Measurements from ENCODE around the gene FAM50B. TPM values are rescaled to one million over a fixed set of nuclear protein-coding genes. Genes with fewer than 3 reads are reported as not detected.
A peak's percentile ranks its signal among the peaks of the same experiment; 100 is the strongest.

FAM50B gene
- total and polyA plus RNA-seq, 7 experiments from 2014 or later: 3.4 to 22.9 (median 12.0) TPM

DNA sequence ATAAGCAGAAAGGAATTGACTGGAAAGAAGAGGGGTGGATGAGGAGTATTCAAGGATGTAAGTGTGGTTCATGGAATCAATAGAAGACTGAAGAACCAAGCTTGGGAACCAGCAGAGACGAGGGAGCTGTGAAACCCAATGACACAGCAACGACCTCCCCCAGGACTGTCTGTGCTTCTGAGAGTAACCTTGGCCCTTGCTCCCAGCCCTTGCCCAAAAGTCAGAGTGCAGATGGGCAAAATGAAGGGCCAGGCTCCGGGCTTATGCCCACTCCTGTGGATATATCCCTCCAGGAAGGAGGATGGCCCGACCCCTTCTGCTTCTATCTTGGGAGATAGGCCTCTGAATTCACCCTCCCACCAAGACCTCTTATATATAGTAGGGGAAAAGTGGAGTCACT, 24.9 kb downstream of the FAM50B start:
- peaks cover 0 to 14% (median 9%) of the 10 kb centered on the region in 5 donors for H3K27me3 Mint-ChIP-seq

DNA sequence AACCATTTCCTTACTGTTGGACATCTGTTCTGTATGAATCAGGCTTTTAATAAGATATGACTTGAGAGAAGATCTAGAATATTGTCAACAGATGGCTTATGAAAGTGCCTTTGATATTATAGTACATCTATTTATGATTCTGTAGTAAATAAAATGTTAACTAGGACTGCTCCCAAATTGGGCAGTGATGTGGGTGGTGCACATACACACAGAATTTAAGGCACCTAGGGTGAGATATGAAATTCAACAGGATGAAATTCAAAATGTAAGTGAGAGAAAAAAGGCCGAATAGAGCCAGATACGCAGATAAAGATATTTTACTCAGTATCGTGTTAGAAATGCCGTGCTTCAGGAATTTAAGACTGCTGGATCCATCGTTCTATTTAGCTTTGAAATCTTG, 26.3 kb downstream of the FAM50B start:
- Mint-ChIP-seq H3K27me3 (peaks cover 0 to 12% (median 8%) of the 10 kb centered on the region in 5 donors), H3K4me3 (no peak overlapping the region), H3K36me3 (no peaks in the 10 kb centered on the region), H3K4me1 (peaks cover 0 to 2% (median 0%) of the 10 kb centered on the region in 7 donors), H3K27ac (no peak overlapping the region), H3K9me3 (no peaks in the 10 kb centered on the region)
- ChIA-PET CTCF (no interaction called here), POLR2A (no interaction called here)
- Histone ChIP-seq H3K4me3 (ENCODE audit: low read length) (no peak overlapping the region), H3K27ac (ENCODE audit: low read depth, low read length) (no peak overlapping the region), H3K36me3 (ENCODE audit: control insufficient read depth in 2 of 3, insufficient read depth in 3 of 3, low read length in 3 of 3) (no peaks in the 10 kb centered on the region), H3K9me3 (ENCODE audit: control insufficient read depth in 2 of 3, low read length in 3 of 3) (no peaks in the 10 kb centered on the region), H3K4me1 (ENCODE audit: control insufficient read depth in 2 of 2, insufficient read depth in 2 of 2, low read length in 2 of 2) (no peaks in the 10 kb centered on the region), H3K27me3 (ENCODE audit: control insufficient read depth in 2 of 2, insufficient read depth in 2 of 2, low read length in 2 of 2) (no peaks in the 10 kb centered on the region)
- intact Hi-C loops (cut with micrococcal nuclease): no loop called here
- DNase-seq (no peak), ATAC-seq (no peak)

More for the DNA sequence above, 24.9 kb downstream of the FAM50B start:
- no peaks in the 10 kb centered on the region for H3K36me3 Mint-ChIP-seq
- intact Hi-C loops (cut with micrococcal nuclease): no loop called here
- no peaks in the 10 kb centered on the region for H3K36me3 ChIP-seq (ENCODE audit: control insufficient read depth in 2 of 3, insufficient read depth in 3 of 3, low read length in 3 of 3)
- POLR2A ChIA-PET: interaction anchor here (0.7 kb wide), 1 partner anchor 46 kb away, joined by 4 read pairs; no protein-coding TSS in a partner anchor
- DNase-seq: no peak
- ATAC-seq: no peak
- H3K27me3 ChIP-seq (ENCODE audit: control insufficient read depth in 2 of 2, insufficient read depth in 2 of 2, low read length in 2 of 2): no peaks in the 10 kb centered on the region
- H3K9me3 Mint-ChIP-seq: peaks cover 0 to 2% (median 0%) of the 10 kb centered on the region in 11 donors
- CTCF ChIA-PET: no interaction called here
- no peak overlapping the region for H3K27ac ChIP-seq (ENCODE audit: low read depth, low read length)
- no peaks in the 10 kb centered on the region for H3K9me3 ChIP-seq (ENCODE audit: control insufficient read depth in 2 of 3, low read length in 3 of 3)
- H3K4me1 Mint-ChIP-seq: peaks cover 0 to 12% (median 7%) of the 10 kb centered on the region in 7 donors
- peaks cover 0 to 8% of the 10 kb centered on the region in 2 donors for H3K4me1 ChIP-seq (ENCODE audit: control insufficient read depth in 2 of 2, insufficient read depth in 2 of 2, low read length in 2 of 2)
- no peak overlapping the region for H3K4me3 ChIP-seq (ENCODE audit: low read length)
- no peak overlapping the region for H3K27ac Mint-ChIP-seq
- no peak overlapping the region for H3K4me3 Mint-ChIP-seq

DNA sequence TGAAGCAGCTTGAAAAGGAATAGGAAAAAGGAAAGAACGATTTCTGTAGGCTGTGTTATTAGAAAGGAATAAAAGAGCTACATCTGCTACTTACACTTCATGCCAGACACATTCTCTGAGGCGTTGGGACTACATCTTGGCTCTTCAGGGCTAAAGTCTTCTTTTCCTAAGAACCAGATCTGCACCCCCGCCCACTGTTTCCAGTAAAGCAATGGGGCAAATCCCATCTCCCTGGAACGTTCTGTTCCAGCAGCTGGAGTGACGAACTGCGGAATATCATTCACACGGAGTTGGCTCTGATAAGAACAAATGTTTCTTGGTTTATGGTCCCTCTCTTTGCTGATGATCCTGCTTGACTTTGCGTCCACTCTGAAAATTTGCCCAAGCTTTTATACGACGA, 26.9 kb downstream of the FAM50B start:
- Histone ChIP-seq H3K27ac (ENCODE audit: low read depth, low read length) (no peak overlapping the region), H3K27me3 (ENCODE audit: control insufficient read depth in 2 of 2, insufficient read depth in 2 of 2, low read length in 2 of 2) (no peaks in the 10 kb centered on the region), H3K36me3 (ENCODE audit: control insufficient read depth in 2 of 3, insufficient read depth in 3 of 3, low read length in 3 of 3) (no peaks in the 10 kb centered on the region), H3K4me3 (ENCODE audit: low read length) (no peak overlapping the region), H3K4me1 (ENCODE audit: control insufficient read depth in 2 of 2, insufficient read depth in 2 of 2, low read length in 2 of 2) (no peaks in the 10 kb centered on the region), H3K9me3 (ENCODE audit: control insufficient read depth in 2 of 3, low read length in 3 of 3) (no peaks in the 10 kb centered on the region)
- no peak overlapping the region for H3K27ac Mint-ChIP-seq
- no peaks in the 10 kb centered on the region for H3K9me3 Mint-ChIP-seq
- H3K4me1 Mint-ChIP-seq: peaks cover 0 to 2% (median 0%) of the 10 kb centered on the region in 7 donors
- intact Hi-C loops (cut with micrococcal nuclease): no loop called here
- ChIA-PET CTCF (no interaction called here), POLR2A (no interaction called here)
- H3K36me3 Mint-ChIP-seq: no peaks in the 10 kb centered on the region
- ATAC-seq (no peak), DNase-seq (no peak)
- no peak overlapping the region for H3K4me3 Mint-ChIP-seq
- peaks cover 0 to 16% (median 9%) of the 10 kb centered on the region in 5 donors for H3K27me3 Mint-ChIP-seq

DNA sequence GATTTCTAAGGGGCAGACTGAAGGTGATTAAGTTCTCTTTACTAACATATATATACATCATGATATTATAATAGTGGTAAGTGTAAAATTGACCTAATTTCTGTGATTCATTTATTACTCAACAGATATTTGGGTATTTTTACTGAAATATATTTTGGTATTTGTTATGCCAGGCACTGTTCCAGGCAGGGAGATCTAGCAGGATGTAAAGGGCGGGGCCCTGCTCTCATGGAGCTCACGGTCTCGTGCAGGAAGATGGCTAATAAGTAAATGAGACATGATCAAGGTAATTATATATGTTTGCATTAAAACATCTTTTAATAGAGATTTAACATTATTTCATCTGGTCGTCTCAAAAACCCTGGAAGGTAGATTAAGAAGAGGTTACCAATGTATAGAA, 27.7 kb downstream of the FAM50B start:
- DNase-seq: no peak
- peaks cover 6 to 17% (median 11%) of the 10 kb centered on the region in 5 donors for H3K27me3 Mint-ChIP-seq
- no peaks in the 10 kb centered on the region for H3K27me3 ChIP-seq (ENCODE audit: control insufficient read depth in 2 of 2, insufficient read depth in 2 of 2, low read length in 2 of 2)
- no peak overlapping the region for H3K27ac Mint-ChIP-seq
- ATAC-seq: no peak
- no peaks in the 10 kb centered on the region for H3K9me3 Mint-ChIP-seq
- no peak overlapping the region for H3K4me3 Mint-ChIP-seq
- no peak overlapping the region for H3K4me3 ChIP-seq (ENCODE audit: low read length)
- no peaks in the 10 kb centered on the region for H3K36me3 Mint-ChIP-seq
- peaks cover 0 to 2% (median 0%) of the 10 kb centered on the region in 7 donors for H3K4me1 Mint-ChIP-seq
- no peaks in the 10 kb centered on the region for H3K4me1 ChIP-seq (ENCODE audit: control insufficient read depth in 2 of 2, insufficient read depth in 2 of 2, low read length in 2 of 2)
- CTCF ChIA-PET: no interaction called here
- intact Hi-C loops (cut with micrococcal nuclease): no loop called here
- H3K36me3 ChIP-seq (ENCODE audit: control insufficient read depth in 2 of 3, insufficient read depth in 3 of 3, low read length in 3 of 3): no peaks in the 10 kb centered on the region
- H3K9me3 ChIP-seq (ENCODE audit: control insufficient read depth in 2 of 3, low read length in 3 of 3): no peaks in the 10 kb centered on the region
- H3K27ac ChIP-seq (ENCODE audit: low read depth, low read length): no peak overlapping the region
- POLR2A ChIA-PET: no interaction called here

DNA sequence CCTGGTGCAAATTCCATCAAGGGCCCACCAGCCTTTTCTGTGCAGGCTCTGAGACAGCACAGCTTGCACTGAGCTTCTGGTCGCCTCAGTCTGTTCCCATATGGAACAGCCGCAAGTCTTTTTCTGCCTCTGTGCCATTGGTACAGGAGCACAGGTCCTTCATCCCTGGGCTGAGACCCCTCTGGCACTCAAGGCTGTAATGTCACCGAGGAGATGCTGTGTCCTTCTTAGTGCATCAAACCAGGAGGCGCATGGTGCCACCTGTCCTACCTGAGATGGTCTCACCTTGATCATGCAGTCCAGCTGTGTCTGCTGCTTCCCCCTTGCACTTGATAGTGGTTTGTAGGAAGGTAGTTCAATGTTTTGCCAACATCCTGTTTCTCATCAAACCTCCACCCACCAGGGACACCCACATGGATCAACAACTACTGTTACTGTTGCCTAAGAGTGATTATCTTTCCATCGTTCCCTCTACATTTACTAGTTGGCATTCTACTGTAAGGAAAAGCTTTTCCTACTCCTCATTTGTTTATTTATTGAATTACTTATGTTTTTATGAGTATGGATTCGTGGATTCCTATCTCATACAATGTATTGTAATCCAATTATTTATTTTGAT, 29.0 kb downstream of the FAM50B start:
- no peak overlapping the region for H3K4me3 Mint-ChIP-seq
- no peak for DNase-seq
- no peaks in the 10 kb centered on the region for H3K36me3 ChIP-seq (ENCODE audit: control insufficient read depth in 2 of 3, insufficient read depth in 3 of 3, low read length in 3 of 3)
- H3K9me3 Mint-ChIP-seq: no peaks in the 10 kb centered on the region
- H3K4me1 Mint-ChIP-seq: peaks cover 0 to 2% (median 0%) of the 10 kb centered on the region in 7 donors
- no peaks in the 10 kb centered on the region for H3K27me3 ChIP-seq (ENCODE audit: control insufficient read depth in 2 of 2, insufficient read depth in 2 of 2, low read length in 2 of 2)
- intact Hi-C loops (cut with micrococcal nuclease): no loop called here
- no peaks in the 10 kb centered on the region for H3K4me1 ChIP-seq (ENCODE audit: control insufficient read depth in 2 of 2, insufficient read depth in 2 of 2, low read length in 2 of 2)
- H3K27me3 Mint-ChIP-seq: peaks cover 7 to 13% (median 11%) of the 10 kb centered on the region in 5 donors
- CTCF ChIA-PET: no interaction called here
- no peak overlapping the region for H3K27ac ChIP-seq (ENCODE audit: low read depth, low read length)
- H3K36me3 Mint-ChIP-seq: no peaks in the 10 kb centered on the region
- H3K9me3 ChIP-seq (ENCODE audit: control insufficient read depth in 2 of 3, low read length in 3 of 3): no peaks in the 10 kb centered on the region
- H3K4me3 ChIP-seq (ENCODE audit: low read length): no peak overlapping the region
- POLR2A ChIA-PET: no interaction called here
- ATAC-seq: no peak
- H3K27ac Mint-ChIP-seq: no peak overlapping the region

DNA sequence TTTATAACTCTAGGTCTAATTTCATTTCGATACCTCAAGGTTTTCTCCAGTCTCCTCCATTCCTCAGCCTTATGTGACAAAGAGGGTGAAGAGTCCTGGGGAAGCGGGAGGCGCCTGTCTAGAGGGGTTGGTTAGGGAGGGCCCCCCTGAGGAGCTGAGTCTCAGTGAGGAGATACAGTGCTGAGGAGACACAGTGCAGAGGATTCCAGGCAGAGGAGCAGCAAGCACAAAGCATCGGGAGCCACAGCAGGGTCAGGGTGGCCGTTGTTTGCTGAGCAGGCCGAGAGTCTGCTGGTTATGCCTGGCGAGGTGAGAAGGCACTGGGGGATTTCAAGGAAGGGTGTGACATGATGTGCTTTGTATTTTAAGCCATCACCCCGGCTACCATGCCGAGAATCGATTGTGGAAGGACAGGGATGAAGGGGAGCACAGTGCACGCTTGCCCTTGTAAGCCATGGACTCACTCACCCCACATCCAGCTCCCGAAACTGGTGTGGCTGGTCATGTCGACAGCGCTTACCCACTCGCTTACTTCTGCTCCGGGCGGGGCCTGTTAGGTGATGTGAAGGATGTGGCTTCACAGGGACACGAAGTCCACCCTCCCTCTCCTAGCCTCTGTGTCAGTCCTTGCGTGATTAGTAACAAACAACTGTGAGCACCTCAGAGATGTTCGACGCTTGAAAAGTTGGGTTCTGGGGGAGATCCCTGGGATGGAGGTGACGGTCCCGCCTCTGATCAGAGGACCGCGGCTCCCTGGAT, 30.2 kb downstream of the FAM50B start:
- H3K9me3 Mint-ChIP-seq: no peaks in the 10 kb centered on the region
- ATAC-seq (no peak), DNase-seq (no peak)
- Histone ChIP-seq H3K27ac (ENCODE audit: low read depth, low read length) (no peak overlapping the region), H3K36me3 (ENCODE audit: control insufficient read depth in 2 of 3, insufficient read depth in 3 of 3, low read length in 3 of 3) (no peaks in the 10 kb centered on the region), H3K4me3 (ENCODE audit: low read length) (no peak overlapping the region), H3K4me1 (ENCODE audit: control insufficient read depth in 2 of 2, insufficient read depth in 2 of 2, low read length in 2 of 2) (no peaks in the 10 kb centered on the region), H3K9me3 (ENCODE audit: control insufficient read depth in 2 of 3, low read length in 3 of 3) (no peaks in the 10 kb centered on the region), H3K27me3 (ENCODE audit: control insufficient read depth in 2 of 2, insufficient read depth in 2 of 2, low read length in 2 of 2) (no peaks in the 10 kb centered on the region)
- no peak overlapping the region for H3K4me3 Mint-ChIP-seq
- peaks cover 6 to 12% (median 9%) of the 10 kb centered on the region in 5 donors for H3K27me3 Mint-ChIP-seq
- no peaks in the 10 kb centered on the region for H3K36me3 Mint-ChIP-seq
- POLR2A ChIA-PET: no interaction called here
- CTCF ChIA-PET: no interaction called here
- intact Hi-C loops (cut with micrococcal nuclease): no loop called here
- H3K4me1 Mint-ChIP-seq: peaks cover 0 to 2% (median 0%) of the 10 kb centered on the region in 7 donors
- peak overlapping the region in 1 of 9 donors; percentile 28 for H3K27ac Mint-ChIP-seq

All from naive thymus-derived CD4-positive, alpha-beta T cell (primary cell).